Measurements from ENCODE around the gene IMPA2. TPM values are rescaled to one million over a fixed set of nuclear protein-coding genes. Genes with fewer than 3 reads are reported as not detected.

Gene IMPA2
- polyA plus RNA-seq, 1 donor (not counting 4 experiments of a cell fraction or from before 2014, with no cell fraction given), result 17.6 TPM

- Histone ChIP-seq H3K27ac (ENCODE audit: control insufficient read depth, insufficient read depth, low read length) (no peak overlapping the region), H3K9me3 (ENCODE audit: control insufficient read depth, low read depth, low read length) (no peaks in the 10 kb centered on the region), H3K4me2 (ENCODE audit: control insufficient read depth, extremely low read depth, insufficient read depth, low read depth, low read length) (no peak overlapping the region), H3K9me1 (ENCODE audit: control insufficient read depth, extremely low read depth, insufficient read depth, low read length) (no peaks in the 10 kb centered on the region), H4K20me1 (ENCODE audit: control insufficient read depth, extremely low read depth, insufficient read depth, low read length) (no peaks in the 10 kb centered on the region), H3K27me3 (ENCODE audit: control insufficient read depth, extremely low read depth, insufficient read depth, low read length) (no peaks in the 10 kb centered on the region), H3K36me3 (ENCODE audit: control insufficient read depth in 2 of 2, extremely low read depth in 1 of 2, insufficient read depth in 2 of 2, low read length in 2 of 2) (peaks cover 0 to 4% of the 10 kb centered on the region in 2 experiments), H3K79me2 (ENCODE audit: control insufficient read depth, insufficient read depth, low read length) (no peaks in the 10 kb centered on the region), H3K4me3 (ENCODE audit: control insufficient read depth in 2 of 3, extremely low read depth in 1 of 3, insufficient read depth in 2 of 3, low read depth in 1 of 3, low read length in 3 of 3) (no peak overlapping the region), H3K4me1 (ENCODE audit: control insufficient read depth, extremely low read depth, insufficient read depth, low read length) (peaks cover 15% of the 10 kb centered on the region), H2AFZ (ENCODE audit: control insufficient read depth, low read length) (no peak overlapping the region), H3K9ac (ENCODE audit: control insufficient read depth, extremely low read depth, insufficient read depth, low read length) (no peak overlapping the region)
- dilution Hi-C loops (cut with MboI; ENCODE audit: extremely low pct_ligation_motif_present, low sequenced_read_pairs), result no loop called here
- no peak for TF ChIP-seq CTCF (optimal IDR thresholded peaks at IDR 0.05 in 1 of 3, IDR thresholded peaks at IDR 0.05 in 1 of 3, conservative IDR thresholded peaks at IDR 0.05 in 1 of 3; ENCODE audit: extremely low read depth in 1 of 3, insufficient read depth in 2 of 3, low read length in 3 of 3)
- no peak for TF ChIP-seq EZH2 (IDR thresholded peaks at IDR 0.05; ENCODE audit: low read length)
- peak; percentile 17 for FAIRE-seq
- DNase-seq (ENCODE audit: low read depth, low spot score), result no peak
Observed at GRCh38 chr18:11985586-11985985, 4.3 kb downstream of the IMPA2 start.

DNA sequence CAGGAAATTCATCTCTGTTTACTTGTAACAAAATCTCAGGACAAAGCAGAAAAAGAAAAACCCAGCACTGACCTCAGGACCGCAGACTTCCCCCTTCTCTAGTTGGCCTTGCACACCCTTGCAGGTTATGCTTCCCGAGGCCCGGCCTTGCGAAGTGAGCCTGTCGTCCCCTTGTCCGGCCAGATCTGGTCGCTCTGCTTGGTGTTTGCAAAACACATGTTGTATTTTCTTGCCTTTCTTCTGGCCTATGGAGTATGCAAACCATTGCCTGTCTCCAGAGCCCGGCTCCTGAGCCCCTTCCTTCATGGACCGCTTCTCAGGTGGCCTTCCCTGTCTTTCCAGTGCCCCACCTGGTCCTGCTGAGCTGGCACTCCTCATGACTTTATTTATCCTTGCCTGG lies 4.8 kb downstream of the IMPA2 start:
- peaks cover 0 to 4% of the 10 kb centered on the region in 2 experiments for H3K36me3 ChIP-seq (ENCODE audit: control insufficient read depth in 2 of 2, extremely low read depth in 1 of 2, insufficient read depth in 2 of 2, low read length in 2 of 2)
- no peaks in the 10 kb centered on the region for H3K79me2 ChIP-seq (ENCODE audit: control insufficient read depth, insufficient read depth, low read length)
- TF ChIP-seq CTCF (optimal IDR thresholded peaks at IDR 0.05 in 1 of 3, IDR thresholded peaks at IDR 0.05 in 1 of 3, conservative IDR thresholded peaks at IDR 0.05 in 1 of 3; ENCODE audit: extremely low read depth in 1 of 3, insufficient read depth in 2 of 3, low read length in 3 of 3), result no peak
- H3K4me1 ChIP-seq (ENCODE audit: control insufficient read depth, extremely low read depth, insufficient read depth, low read length), result peaks cover 15% of the 10 kb centered on the region
- no peak overlapping the region for H3K4me3 ChIP-seq (ENCODE audit: control insufficient read depth in 2 of 3, extremely low read depth in 1 of 3, insufficient read depth in 2 of 3, low read depth in 1 of 3, low read length in 3 of 3)
- FAIRE-seq (no peak), DNase-seq (ENCODE audit: low read depth, low spot score) (no peak)
- H3K9me1 ChIP-seq (ENCODE audit: control insufficient read depth, extremely low read depth, insufficient read depth, low read length), result no peaks in the 10 kb centered on the region
- H3K27me3 ChIP-seq (ENCODE audit: control insufficient read depth, extremely low read depth, insufficient read depth, low read length), result no peaks in the 10 kb centered on the region
- dilution Hi-C loops (cut with MboI; ENCODE audit: extremely low pct_ligation_motif_present, low sequenced_read_pairs), result no loop called here
- H3K4me2 ChIP-seq (ENCODE audit: control insufficient read depth, extremely low read depth, insufficient read depth, low read depth, low read length), result no peak overlapping the region
- no peaks in the 10 kb centered on the region for H3K9me3 ChIP-seq (ENCODE audit: control insufficient read depth, low read depth, low read length)
- H2AFZ ChIP-seq (ENCODE audit: control insufficient read depth, low read length), result no peak overlapping the region
- H3K9ac ChIP-seq (ENCODE audit: control insufficient read depth, extremely low read depth, insufficient read depth, low read length), result no peak overlapping the region
- H4K20me1 ChIP-seq (ENCODE audit: control insufficient read depth, extremely low read depth, insufficient read depth, low read length), result no peaks in the 10 kb centered on the region
- H3K27ac ChIP-seq (ENCODE audit: control insufficient read depth, insufficient read depth, low read length), result no peak overlapping the region

All from keratinocyte (primary cell).